Stimulated activated memory B cell treated with anti-CD40 and anti-IgM and Interleukin-4, amounts not matched to agents 10 μg/mL and 1 μg/mL and 100 μg/mL, for 72 hours (primary cell): Measurements from ENCODE around the gene GPR68.
"Not testable (repeated sequence)": the region's sequence is repeated elsewhere in the genome, so short reads cannot be mapped to it uniquely, and the experiment has no call there.

Experiments
- ATAC-seq: fragments of 150-1000 bp; cut with Tn5 transposase; 2 replicates; pipeline ENCODE4 v1.10.0; 2021
- H3K27ac Mint-ChIP-seq: one replicate; pipeline ENCODE4 v1.8.0; 2022; ENCODE audit warnings: mild to moderate bottlenecking, mixed read lengths
- H3K27me3 Mint-ChIP-seq: one replicate; pipeline ENCODE4 v1.8.0; 2022; ENCODE audit warnings: mixed read lengths
- H3K36me3 Mint-ChIP-seq: one replicate; pipeline ENCODE4 v1.8.0; 2022; ENCODE audit warnings: mixed read lengths
- H3K4me1 Mint-ChIP-seq: one replicate; pipeline ENCODE4 v1.8.0; 2022; ENCODE audit warnings: mixed read lengths
- H3K4me3 Mint-ChIP-seq: one replicate; pipeline ENCODE4 v1.8.0; 2022; ENCODE audit warnings: mild to moderate bottlenecking, moderate library complexity, mixed read lengths
- H3K9me3 Mint-ChIP-seq: one replicate; pipeline ENCODE4 v1.8.0; 2022; ENCODE audit warnings: mixed read lengths

GPR68 gene

DNA sequence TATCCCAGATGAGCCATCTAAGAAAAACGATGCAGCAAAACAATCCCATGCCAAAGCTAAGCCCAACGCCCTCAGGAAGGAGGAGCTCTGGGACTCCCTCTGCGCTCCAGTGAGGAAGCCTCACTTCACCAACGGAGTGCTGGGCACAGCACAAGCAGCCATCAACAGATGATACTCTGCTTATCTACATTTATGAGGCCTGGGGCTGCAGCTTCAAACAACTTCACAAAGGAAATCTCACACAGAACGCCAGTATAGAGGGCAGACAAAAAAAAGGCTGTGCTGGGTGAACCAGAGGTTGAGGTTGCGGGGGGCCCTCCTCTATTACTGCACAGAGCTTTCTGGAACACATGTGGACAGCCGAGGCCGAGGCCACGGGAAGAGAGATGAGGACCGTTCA is 34.9 kb upstream of the GPR68 start:
- Mint-ChIP-seq H3K36me3 (peaks cover 67% of the 10 kb centered on the region), H3K27ac (no peak overlapping the region), H3K4me3 (no peak overlapping the region), H3K4me1 (no peaks in the 10 kb centered on the region), H3K27me3 (no peaks in the 10 kb centered on the region), H3K9me3 (no peaks in the 10 kb centered on the region)
- no peak for ATAC-seq

- H3K9me3 Mint-ChIP-seq: no peaks in the 10 kb centered on the region
- H3K27me3 Mint-ChIP-seq: no peaks in the 10 kb centered on the region
- peaks cover 66% of the 10 kb centered on the region for H3K36me3 Mint-ChIP-seq
- no peak overlapping the region for H3K4me3 Mint-ChIP-seq
- H3K27ac Mint-ChIP-seq: no peak overlapping the region
- ATAC-seq: no peak
- no peaks in the 10 kb centered on the region for H3K4me1 Mint-ChIP-seq
Observed at GRCh38 chr14:91278383-91278715, 33.8 kb upstream of the GPR68 start.

GRCh38 chr14:91277546-91278382 is 33.3 kb upstream of the GPR68 start:
- Mint-ChIP-seq H3K36me3 (peaks cover 62% of the 10 kb centered on the region), H3K27ac (no peak overlapping the region)

GRCh38 chr14:91274796-91275195 is 30.3 kb upstream of the GPR68 start:
- no peaks in the 10 kb centered on the region for H3K27me3 Mint-ChIP-seq
- no peak overlapping the region for H3K4me3 Mint-ChIP-seq
- ATAC-seq: no peak
- H3K27ac Mint-ChIP-seq: peak overlapping the region; percentile 53
- H3K36me3 Mint-ChIP-seq: peaks cover 63% of the 10 kb centered on the region
- H3K9me3 Mint-ChIP-seq: no peaks in the 10 kb centered on the region
- H3K4me1 Mint-ChIP-seq: no peaks in the 10 kb centered on the region

More at GRCh38 chr14:91277546-91278382, 33.3 kb upstream of the GPR68 start:
- H3K4me1 Mint-ChIP-seq: no peaks in the 10 kb centered on the region
- no peaks in the 10 kb centered on the region for H3K27me3 Mint-ChIP-seq
- no peaks in the 10 kb centered on the region for H3K9me3 Mint-ChIP-seq
- H3K4me3 Mint-ChIP-seq: no peak overlapping the region
- ATAC-seq: no peak

DNA sequence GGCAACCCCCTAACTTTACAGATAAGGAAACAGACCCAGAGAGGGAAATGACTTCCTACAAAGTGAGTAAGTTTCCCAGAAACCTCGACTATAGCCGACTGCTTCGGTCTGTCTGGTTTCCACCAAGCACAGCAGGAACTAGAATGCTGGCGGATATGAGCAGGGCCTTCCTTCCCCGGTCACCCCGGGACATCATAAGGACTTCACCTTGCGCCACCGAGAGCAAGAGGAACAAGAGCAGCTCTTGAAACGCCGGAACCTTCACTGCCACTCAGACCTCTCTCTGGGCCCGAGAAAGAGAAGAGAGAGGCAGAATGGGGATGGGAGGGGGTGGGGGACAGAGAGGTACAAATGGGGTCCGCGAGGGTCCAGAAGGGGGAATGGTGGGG is 29.4 kb upstream of the GPR68 start:
- Mint-ChIP-seq H3K4me3 (no peak overlapping the region), H3K27ac (no peak overlapping the region), H3K9me3 (no peaks in the 10 kb centered on the region), H3K27me3 (no peaks in the 10 kb centered on the region), H3K36me3 (peaks cover 64% of the 10 kb centered on the region), H3K4me1 (peaks cover 6% of the 10 kb centered on the region)
- no peak for ATAC-seq

- H3K27ac Mint-ChIP-seq: no peak overlapping the region
- ATAC-seq: no peak
Observed at GRCh38 chr14:91273273-91273884, 28.9 kb upstream of the GPR68 start.

DNA sequence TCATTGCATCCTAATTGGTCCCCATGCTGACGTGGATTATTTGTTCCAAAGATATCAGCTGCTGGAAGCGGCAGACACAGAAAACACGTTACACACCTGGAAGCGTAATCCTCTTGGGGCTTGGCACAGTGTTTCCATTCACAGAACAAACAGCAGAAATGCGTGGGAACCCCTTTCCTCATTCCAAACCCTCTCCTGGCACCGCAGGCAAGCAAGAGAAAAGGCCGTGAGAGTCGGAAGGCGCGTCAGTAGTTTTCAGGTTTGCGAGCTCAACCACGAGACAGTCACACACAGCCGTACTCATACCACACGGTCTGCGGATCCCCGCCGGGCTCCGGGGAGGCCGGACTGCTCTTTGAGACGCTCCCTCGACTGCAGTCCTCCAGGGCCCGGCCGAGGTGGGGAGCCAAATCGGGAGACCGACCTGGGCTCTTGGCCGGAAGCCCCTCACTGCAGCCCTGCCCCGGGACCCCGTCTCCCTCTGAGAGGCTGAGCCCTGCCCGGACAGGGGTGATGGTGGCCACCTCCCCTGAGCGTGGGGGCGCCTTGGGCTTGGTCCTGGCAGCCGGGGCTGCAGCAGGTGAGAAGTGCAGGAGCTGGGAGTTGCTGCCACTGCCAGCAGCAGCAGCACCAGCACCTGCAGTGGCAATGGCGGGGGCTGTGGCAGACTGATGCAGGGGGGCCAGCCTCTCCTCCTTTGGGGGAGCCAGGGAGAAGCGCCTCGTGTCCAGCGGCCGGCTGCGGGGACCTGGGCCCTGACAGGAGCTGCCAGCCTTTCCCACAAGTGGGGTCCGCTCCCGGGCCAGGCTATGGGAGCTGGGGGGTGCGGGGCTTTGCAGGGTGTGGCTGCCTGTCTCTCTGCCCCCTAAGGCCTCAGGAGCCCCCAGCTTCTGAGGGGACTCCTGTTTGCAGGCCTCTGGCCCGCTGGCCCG is 28.1 kb upstream of the GPR68 start:
- no peak overlapping the region for H3K27ac Mint-ChIP-seq
- peaks cover 71% of the 10 kb centered on the region for H3K36me3 Mint-ChIP-seq

More at GRCh38 chr14:91273273-91273884, 28.9 kb upstream of the GPR68 start:
- Mint-ChIP-seq H3K4me1 (peaks cover 7% of the 10 kb centered on the region), H3K27me3 (no peaks in the 10 kb centered on the region), H3K36me3 (peaks cover 66% of the 10 kb centered on the region), H3K4me3 (no peak overlapping the region), H3K9me3 (no peaks in the 10 kb centered on the region)

GRCh38 chr14:91271639-91272038 is 27.1 kb upstream of the GPR68 start:
- Mint-ChIP-seq H3K4me1 (peaks cover 14% of the 10 kb centered on the region), H3K36me3 (peaks cover 66% of the 10 kb centered on the region), H3K9me3 (no peaks in the 10 kb centered on the region), H3K27me3 (no peaks in the 10 kb centered on the region), H3K4me3 (no peak overlapping the region), H3K27ac (no peak overlapping the region)
- ATAC-seq: no peak

More for the DNA sequence above, 28.1 kb upstream of the GPR68 start:
- Mint-ChIP-seq H3K27me3 (no peaks in the 10 kb centered on the region), H3K9me3 (no peaks in the 10 kb centered on the region), H3K4me3 (no peak overlapping the region), H3K4me1 (peaks cover 11% of the 10 kb centered on the region)
- ATAC-seq: no peak

DNA sequence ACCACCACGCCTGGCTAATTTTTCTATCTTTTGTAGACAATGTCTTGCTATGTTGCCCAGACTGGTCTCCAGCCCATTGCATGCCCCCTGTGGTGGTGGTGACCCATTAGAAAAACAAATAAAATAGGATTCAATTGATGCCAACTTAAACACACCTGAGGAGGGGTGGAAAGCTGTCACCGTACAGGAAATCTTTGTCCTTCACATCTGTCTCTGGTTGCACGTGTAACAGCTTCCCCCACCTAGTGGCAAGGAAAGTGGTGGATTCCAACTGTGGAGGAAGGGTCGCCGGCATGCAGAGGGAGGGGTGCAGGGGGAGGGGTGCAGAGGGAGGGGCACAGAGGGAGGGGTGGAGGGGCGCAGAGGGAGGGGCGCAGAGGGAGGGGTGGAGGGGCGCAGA is 26.1 kb upstream of the GPR68 start:
- no peaks in the 10 kb centered on the region for H3K9me3 Mint-ChIP-seq
- H3K27me3 Mint-ChIP-seq: no peaks in the 10 kb centered on the region
- no peak overlapping the region for H3K4me3 Mint-ChIP-seq
- no peak for ATAC-seq
- H3K36me3 Mint-ChIP-seq: peaks cover 59% of the 10 kb centered on the region
- peaks cover 17% of the 10 kb centered on the region for H3K4me1 Mint-ChIP-seq
- H3K27ac Mint-ChIP-seq: no peak overlapping the region

- Mint-ChIP-seq H3K27me3 (no peaks in the 10 kb centered on the region), H3K4me3 (no peak overlapping the region)
- ATAC-seq: no peak
Observed at GRCh38 chr14:91270188-91270587, 25.7 kb upstream of the GPR68 start.

DNA sequence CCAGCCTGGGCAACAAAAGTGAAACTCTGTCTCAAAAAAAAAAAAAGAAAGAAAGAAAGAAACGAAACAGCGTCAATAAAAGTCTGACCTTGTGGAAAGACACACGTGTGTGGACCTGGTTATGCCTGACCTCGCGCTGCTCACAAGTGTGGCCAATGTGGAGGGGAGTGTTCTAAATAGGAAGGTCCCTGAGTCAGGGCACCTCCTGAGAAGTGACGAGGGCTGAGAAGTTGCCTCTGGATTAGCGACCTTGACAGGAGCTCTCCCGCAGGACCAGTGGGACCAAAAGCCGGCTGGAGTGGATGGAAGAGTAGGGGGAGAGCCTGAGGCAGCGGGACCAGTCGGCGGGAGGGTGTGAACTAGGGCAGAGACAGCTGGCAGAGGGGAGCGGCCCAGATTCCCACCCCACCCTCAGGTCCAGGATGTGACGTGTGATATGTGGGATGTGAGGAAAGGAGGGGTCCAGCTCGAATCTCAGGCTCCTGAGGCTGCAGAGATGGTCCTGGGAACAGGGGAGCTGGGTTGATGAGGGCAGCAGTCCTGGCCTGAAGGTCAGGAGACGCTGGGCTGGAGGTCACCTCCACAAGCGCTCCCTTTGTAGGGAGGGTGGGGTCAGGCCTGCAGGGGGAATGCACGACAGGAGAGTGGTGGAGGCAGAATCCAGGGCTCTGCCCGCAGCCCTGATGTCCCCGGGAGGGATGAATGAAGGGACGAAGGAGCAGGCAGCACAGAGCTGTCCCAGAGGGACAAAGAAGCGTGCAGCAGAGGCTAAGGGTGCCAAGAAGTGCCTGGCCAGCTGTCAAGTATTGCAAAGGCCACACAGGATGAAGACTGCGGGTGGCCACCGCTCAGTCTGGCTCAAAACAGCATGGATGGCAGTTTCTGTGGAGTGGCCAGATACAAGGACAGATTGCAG is 24.8 kb upstream of the GPR68 start:
- no peak overlapping the region for H3K4me3 Mint-ChIP-seq
- H3K4me1 Mint-ChIP-seq: peaks cover 28% of the 10 kb centered on the region
- peaks cover 48% of the 10 kb centered on the region for H3K36me3 Mint-ChIP-seq
- H3K27me3 Mint-ChIP-seq: peaks cover 8% of the 10 kb centered on the region
- ATAC-seq: no peak
- H3K9me3 Mint-ChIP-seq: no peaks in the 10 kb centered on the region
- H3K27ac Mint-ChIP-seq: no peak overlapping the region

More at GRCh38 chr14:91270188-91270587, 25.7 kb upstream of the GPR68 start:
- Mint-ChIP-seq H3K27ac (no peak overlapping the region), H3K36me3 (peaks cover 57% of the 10 kb centered on the region), H3K4me1 (peaks cover 22% of the 10 kb centered on the region), H3K9me3 (no peaks in the 10 kb centered on the region)

- peaks cover 44% of the 10 kb centered on the region for H3K36me3 Mint-ChIP-seq
- H3K4me3 Mint-ChIP-seq: no peak overlapping the region
- no peaks in the 10 kb centered on the region for H3K9me3 Mint-ChIP-seq
- peaks cover 32% of the 10 kb centered on the region for H3K4me1 Mint-ChIP-seq
- ATAC-seq: no peak
- H3K27ac Mint-ChIP-seq: no peak overlapping the region
- H3K27me3 Mint-ChIP-seq: peaks cover 16% of the 10 kb centered on the region
Observed at GRCh38 chr14:91267965-91268437, 23.5 kb upstream of the GPR68 start.

- not testable (repeated sequence) for H3K9me3 Mint-ChIP-seq, ATAC-seq, H3K27ac Mint-ChIP-seq, H3K4me3 Mint-ChIP-seq
- Mint-ChIP-seq H3K36me3 (peaks cover 34% of the 10 kb centered on the region), H3K27me3 (peaks cover 16% of the 10 kb centered on the region), H3K4me1 (peaks cover 32% of the 10 kb centered on the region)
Observed at GRCh38 chr14:91266276-91266675, 21.8 kb upstream of the GPR68 start.

GRCh38 chr14:91265404-91265803 is 20.9 kb upstream of the GPR68 start:
- peaks cover 3% of the 10 kb centered on the region for H3K9me3 Mint-ChIP-seq
- peaks cover 16% of the 10 kb centered on the region for H3K27me3 Mint-ChIP-seq
- no peak overlapping the region for H3K27ac Mint-ChIP-seq
- peaks cover 30% of the 10 kb centered on the region for H3K36me3 Mint-ChIP-seq
- H3K4me3 Mint-ChIP-seq: no peak overlapping the region
- no peak for ATAC-seq
- H3K4me1 Mint-ChIP-seq: peaks cover 32% of the 10 kb centered on the region
